HG03439 (cell line): ENCODE measurements around the gene CD6.

Source experiments
- ATAC-seq: cut with Tn5 transposase; IDR thresholded peaks from one replicate; pipeline ENCODE4 v1.9.1; 2021; ENCODE audit warnings: mild to moderate bottlenecking, moderate library complexity; ENCODE audit not compliant: unreplicated experiment

Gene CD6

DNA sequence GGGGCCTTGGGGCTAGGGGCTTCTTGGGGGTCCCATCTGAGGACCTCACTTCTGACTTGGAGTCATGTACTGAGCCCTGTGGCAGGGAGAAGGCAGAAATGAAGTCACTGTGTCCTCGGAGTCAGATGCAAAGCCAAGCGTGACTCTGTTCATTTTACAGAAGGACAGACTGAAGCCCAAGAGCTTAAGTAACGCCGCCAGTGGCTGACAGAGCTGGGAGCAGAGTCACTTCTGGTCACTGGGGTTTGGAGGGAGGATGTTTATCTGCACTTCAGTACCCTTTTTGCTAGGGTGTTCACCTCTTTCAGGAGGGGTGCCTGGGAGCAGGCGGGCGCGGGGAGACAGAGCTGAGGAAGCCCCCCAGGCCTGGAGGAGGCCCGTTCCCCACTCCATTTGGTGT, 10.7 kb downstream of the CD6 start:
- no peak for ATAC-seq

DNA sequence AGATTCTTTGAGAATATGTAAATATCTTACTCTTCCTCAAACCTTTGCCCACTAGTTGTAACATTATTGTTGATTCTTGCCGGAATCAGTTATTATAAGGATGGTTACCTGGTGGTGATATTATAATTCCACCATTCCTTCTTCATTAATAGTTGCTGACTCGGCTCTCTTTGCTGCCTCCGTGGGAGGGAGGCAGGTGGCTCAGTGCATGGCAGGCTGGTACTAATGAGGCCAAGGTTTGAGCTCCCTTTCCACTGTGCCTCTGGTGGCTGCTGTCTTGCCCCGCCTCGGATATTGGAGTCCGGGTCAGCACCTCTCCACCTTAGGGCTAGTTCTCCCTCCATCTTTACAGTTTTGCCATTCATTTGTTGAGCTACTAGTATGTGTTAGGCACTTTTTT, 12.7 kb downstream of the CD6 start:
- no peak for ATAC-seq

DNA sequence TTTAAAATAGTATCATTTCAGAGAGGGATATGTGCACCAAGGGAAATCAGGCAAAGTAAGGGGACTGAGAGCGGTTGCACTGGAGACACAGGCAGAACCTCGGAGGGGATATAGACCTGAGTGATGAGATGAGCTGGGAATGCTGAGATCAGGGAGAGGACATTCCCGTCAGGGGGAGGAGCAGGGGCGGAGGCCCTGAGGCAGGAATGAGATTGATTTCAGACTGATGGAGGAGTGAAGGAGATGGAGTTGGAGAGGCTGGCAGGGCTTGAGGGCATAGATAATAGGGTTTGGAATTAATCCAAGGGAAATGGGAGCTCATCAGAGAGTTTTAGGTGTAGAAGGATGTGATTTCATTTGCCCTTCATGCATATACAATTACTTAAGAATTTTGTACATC, 13.2 kb downstream of the CD6 start:
- ATAC-seq = no peak

DNA sequence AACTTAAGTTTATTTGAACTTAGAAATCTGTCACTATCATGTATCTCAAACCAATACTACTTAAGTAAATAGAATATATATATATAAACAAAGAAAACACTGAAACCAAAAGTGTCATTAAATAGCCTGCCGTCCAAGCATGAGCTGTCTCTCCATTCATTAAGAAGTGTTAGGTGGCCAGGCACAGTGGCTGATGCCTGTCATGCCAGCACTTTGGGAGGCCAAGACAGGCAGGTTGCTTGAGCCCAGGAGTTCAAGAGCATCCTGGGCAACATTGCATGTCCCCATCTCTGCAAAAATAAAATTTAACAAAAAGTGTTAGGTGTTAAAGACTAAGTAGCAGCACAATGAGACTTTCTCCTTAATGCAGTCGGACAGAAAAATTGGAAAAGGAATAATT, 14.0 kb downstream of the CD6 start:
- no peak for ATAC-seq

GRCh38 chr11:60985991-60986915, 14.8 kb downstream of the CD6 start:
- ATAC-seq = no peak

- ATAC-seq = no peak
These were observed 16.2 kb downstream of the CD6 start for GRCh38 chr11:60987577-60988277.

- no peak for ATAC-seq
These were observed 17.2 kb downstream of the CD6 start for GRCh38 chr11:60988658-60989057.

DNA sequence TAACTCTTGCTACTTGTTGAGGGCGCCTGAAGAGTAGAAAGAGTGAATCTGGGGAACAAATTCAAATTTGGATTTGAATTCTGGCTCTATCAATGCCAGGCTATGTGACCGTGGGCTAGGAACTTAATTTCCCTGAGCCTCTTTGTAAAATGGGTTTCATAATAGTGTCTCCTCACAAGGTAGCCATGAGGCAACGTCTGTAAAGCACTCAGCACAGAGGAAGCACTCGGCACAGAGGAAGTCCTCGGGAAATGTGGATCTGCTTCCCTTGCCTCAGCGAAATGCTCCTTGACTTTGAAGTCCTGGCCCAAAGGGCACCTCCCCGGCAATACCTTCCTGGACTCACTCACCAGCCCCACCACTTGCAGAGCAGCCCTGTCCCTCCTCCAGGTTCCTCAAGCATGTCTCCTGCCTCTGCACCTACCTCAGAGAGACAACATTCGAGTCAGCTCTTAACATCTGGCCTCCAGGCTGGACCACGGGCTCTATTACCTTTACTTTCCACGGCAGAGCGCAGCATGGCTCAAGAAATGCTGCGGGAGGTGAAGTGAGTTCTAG, 17.7 kb downstream of the CD6 start:
- no peak for ATAC-seq

DNA sequence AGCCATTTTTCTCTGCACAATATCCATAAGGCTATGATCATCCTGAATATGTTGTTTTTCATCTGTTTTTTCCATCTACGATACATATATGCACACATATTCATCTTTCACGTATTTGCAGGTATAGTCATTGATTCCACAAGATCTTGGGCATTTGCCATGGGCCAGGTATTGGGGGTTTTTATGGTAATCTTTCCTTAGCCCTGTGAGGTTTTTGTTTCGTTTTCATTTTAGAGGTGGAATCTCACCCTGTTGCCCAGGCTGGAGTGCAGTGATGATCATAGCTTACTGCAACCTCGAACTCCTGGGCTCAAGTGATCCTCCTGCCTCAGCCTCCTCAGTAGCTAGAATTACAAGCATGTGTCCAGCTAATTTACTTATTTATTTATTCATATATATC, 20.0 kb downstream of the CD6 start:
- ATAC-seq = no peak

GRCh38 chr11:60992842-60993409, 21.4 kb downstream of the CD6 start:
- ATAC-seq = no peak

- no peak for ATAC-seq
These were observed 22.1 kb downstream of the CD6 start for GRCh38 chr11:60993615-60994014.

DNA sequence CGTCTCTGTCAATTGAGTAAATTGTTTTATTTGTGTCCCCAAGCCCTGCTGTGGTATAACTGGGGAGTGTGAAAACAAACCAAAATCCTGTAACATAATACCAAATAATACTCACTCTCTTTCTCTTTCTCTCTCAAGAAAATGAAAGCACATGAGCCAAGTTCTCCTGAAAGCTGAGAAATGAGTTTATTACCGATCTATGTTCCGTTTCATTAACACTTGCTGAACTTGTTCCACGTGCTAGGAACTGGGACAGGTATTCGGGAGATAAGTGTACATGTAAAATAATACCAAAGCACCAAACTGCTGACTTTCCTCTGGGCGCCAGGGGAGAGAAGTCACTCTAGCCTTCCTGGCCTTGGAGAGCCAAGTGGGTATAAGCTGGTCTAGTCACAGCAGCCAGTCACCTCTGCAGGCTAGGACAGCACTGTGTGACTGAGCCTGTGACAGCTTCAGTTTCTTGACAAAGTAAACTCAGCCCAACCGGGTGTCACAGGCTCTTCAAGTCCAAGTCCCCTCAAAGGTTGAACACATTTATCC, 23.1 kb downstream of the CD6 start:
- ATAC-seq = no peak

- no peak for ATAC-seq
These were observed 24.3 kb downstream of the CD6 start for GRCh38 chr11:60995798-60996197.

DNA sequence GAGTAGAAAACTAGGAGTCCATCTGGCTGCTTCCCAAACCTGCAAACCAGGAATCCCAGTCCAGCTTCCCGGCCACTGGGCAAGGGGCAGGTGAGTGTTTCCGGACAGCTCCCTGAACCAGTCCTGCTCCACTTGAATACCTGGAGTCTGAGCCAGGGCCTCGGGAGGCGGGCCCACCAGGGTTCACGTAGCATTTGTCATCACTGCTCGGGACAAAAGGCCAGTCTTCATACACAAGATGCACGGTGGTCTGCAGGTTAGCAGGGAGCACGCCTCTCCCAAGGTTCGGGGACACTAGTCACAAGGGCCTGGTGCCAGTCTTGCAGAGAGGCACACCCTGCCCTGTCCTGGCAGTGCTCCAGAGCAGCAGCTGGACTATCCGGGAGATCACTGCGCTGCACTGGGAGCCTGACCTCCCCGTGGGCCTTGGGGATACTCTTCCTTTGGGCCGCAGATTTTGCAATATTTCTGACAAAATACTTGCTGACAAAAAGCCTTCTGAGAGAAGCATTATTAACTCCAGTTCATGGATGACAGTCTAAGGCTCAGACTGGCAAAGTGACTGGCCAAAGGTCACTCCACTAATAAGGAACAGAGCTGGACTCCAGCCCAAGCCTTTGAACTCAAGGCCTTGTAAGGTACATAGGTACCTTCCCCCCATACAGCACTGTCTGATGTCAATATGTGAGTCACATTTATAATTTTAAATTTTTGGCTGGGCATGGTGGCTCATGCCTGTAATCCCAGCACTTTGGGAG, 25.1 kb downstream of the CD6 start:
- no peak for ATAC-seq

DNA sequence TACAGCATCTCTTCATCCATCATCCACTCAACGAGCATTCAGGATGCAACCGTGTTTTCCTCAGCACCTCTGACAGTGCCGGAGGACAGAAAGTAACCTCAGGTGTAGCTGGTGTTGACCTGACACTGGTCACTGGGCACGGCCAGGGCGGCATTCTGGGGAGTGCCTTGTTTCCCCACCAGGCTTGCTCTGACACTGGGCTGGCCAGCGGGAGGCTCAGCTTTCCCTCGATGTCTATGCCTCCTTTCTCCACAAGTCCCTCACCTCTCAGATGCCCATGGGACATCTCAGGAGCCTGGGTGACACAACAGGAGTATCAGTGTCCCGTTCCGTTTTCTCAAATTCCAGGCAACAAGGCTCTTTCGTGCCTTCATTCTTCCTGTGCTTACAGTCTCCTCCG, 28.9 kb downstream of the CD6 start:
- no peak for ATAC-seq

GRCh38 chr11:61001931-61002330, 30.5 kb downstream of the CD6 start:
- ATAC-seq = no peak

GRCh38 chr11:61002598-61002997, 31.1 kb downstream of the CD6 start:
- ATAC-seq = no peak

- no peak for ATAC-seq
These were observed 32.7 kb downstream of the CD6 start for GRCh38 chr11:61004180-61004611.

GRCh38 chr11:61004761-61005181, 33.3 kb downstream of the CD6 start:
- ATAC-seq = no peak

- ATAC-seq = no peak
These were observed 36.0 kb downstream of the CD6 start for GRCh38 chr11:61007383-61007955.
